HUDEP-2 (cell line): ENCODE measurements around the gene STK32C.
"Not testable (repeated sequence)": the region's sequence is repeated elsewhere in the genome, so short reads cannot be mapped to it uniquely, and the experiment has no call there.

ENCODE experiments used
- DNase-seq, 76 experiments: peaks; one replicate each; lab custom pipeline; 2025; ENCODE audit not compliant: unreplicated experiment in 76 of 76; lab: John Stamatoyannopoulos, UW

The STK32C gene

GRCh38 chr10:132339276-132339675 is 31.5 kb upstream of the STK32C start:
- DNase-seq, result no peak

GRCh38 chr10:132338876-132339275 is 31.1 kb upstream of the STK32C start:
- no peak for DNase-seq

GRCh38 chr10:132337854-132338253 is 30.1 kb upstream of the STK32C start:
- DNase-seq, result not testable (repeated sequence)

GRCh38 chr10:132336919-132337407 is 29.2 kb upstream of the STK32C start:
- no peak for DNase-seq

- peak in 3 of 76 experiments; percentile 5 to 13 (median 10) for DNase-seq
Measured at GRCh38 chr10:132336064-132336746, 28.5 kb upstream of the STK32C start.

GRCh38 chr10:132335189-132336063 is 27.7 kb upstream of the STK32C start:
- DNase-seq, result peak in 2 of 76 experiments; percentile 21 to 25

GRCh38 chr10:132334631-132335188 is 27.0 kb upstream of the STK32C start:
- DNase-seq, result no peak

- no peak for DNase-seq
Measured at GRCh38 chr10:132333386-132333785, 25.6 kb upstream of the STK32C start.

GRCh38 chr10:132332433-132332754 is 24.6 kb upstream of the STK32C start:
- no peak for DNase-seq

- DNase-seq, result peak; percentile 66 to 99 (median 96)
Measured at GRCh38 chr10:132331601-132332432, 24.1 kb upstream of the STK32C start, which contains the start of gene LRRC27. TSS of gene LRRC27 (plus strand) at chr10:132332193. CDS start at chr10:132333525, 1,332 bp downstream.

- DNase-seq, result no peak
Measured at GRCh38 chr10:132330486-132330833, 22.7 kb upstream of the STK32C start.

- peak in 58 of 76 experiments; percentile 7 to 81 (median 43) for DNase-seq
Measured at GRCh38 chr10:132329565-132330485, 22.1 kb upstream of the STK32C start.

- DNase-seq, result peak in 2 of 76 experiments; percentile 10 to 20
Measured at GRCh38 chr10:132328738-132329137, 21.0 kb upstream of the STK32C start.

GRCh38 chr10:132328106-132328505 is 20.4 kb upstream of the STK32C start:
- peak in 1 of 76 experiments; percentile 21 for DNase-seq

- peak in 31 of 76 experiments; percentile 6 to 70 (median 30) for DNase-seq
Measured at GRCh38 chr10:132326925-132327324, 19.2 kb upstream of the STK32C start.

- no peak for DNase-seq
Measured at GRCh38 chr10:132326344-132326889, 18.7 kb upstream of the STK32C start.

GRCh38 chr10:132324186-132324585 is 16.4 kb upstream of the STK32C start:
- no peak for DNase-seq

GRCh38 chr10:132322586-132323048 is 14.9 kb upstream of the STK32C start:
- DNase-seq, result no peak

- DNase-seq, result no peak
Measured at GRCh38 chr10:132321726-132322125, 14.0 kb upstream of the STK32C start.
